Measurements from ENCODE around the gene NIP7. TPM values are rescaled to one million over a fixed set of nuclear protein-coding genes. Genes with fewer than 3 reads are reported as not detected.

NIP7 gene
- total RNA-seq, 2 donors from 2014 or later: 5.9 to 6.6 TPM

GRCh38 chr16:69386596-69386995, 47.0 kb downstream of the NIP7 start:
- Histone ChIP-seq H3K27ac (peak overlapping the region; percentile 78 to 88), H3K36me3 (peaks cover 21% of the 10 kb centered on the region), H3K4me1 (peaks cover 0 to 26% of the 10 kb centered on the region in 2 donors), H3K27me3 (no peaks in the 10 kb centered on the region), H3K4me3 (peak overlapping the region in 1 of 2 donors; percentile 69), H3K9me3 (no peaks in the 10 kb centered on the region)
- DNase-seq (ENCODE audit: low spot score): no peak
- TF ChIP-seq CTCF (IDR thresholded peaks at IDR 0.05): no peak

Other genes with a start within 250 kb of the NIP7 start
- under 1 TPM; 0.11 to 0.28 TPM for gene HAS3, start 234.1 kb upstream of the NIP7 start, total RNA-seq
- gene CHTF8, start 207.2 kb upstream of the NIP7 start, total RNA-seq: 10 to 100 TPM; 49.4 to 60.5 TPM
- 10 to 100 TPM; 11.4 to 29.6 TPM for gene UTP4, start 207.1 kb upstream of the NIP7 start, total RNA-seq
- gene SNTB2, start 152.6 kb upstream of the NIP7 start, total RNA-seq: 10 to 100 TPM; 12.3 to 35.1 TPM
- gene VPS4A, start 28.4 kb upstream of the NIP7 start, total RNA-seq: 10 to 100 TPM; 25.4 to 36.4 TPM
- gene PDF, start 9.2 kb upstream of the NIP7 start, total RNA-seq: 10 to 100 TPM; 11.8 to 12.8 TPM
- 10 to 100 TPM; 24.4 to 31.8 TPM for gene COG8, start 208 bp upstream of the NIP7 start, total RNA-seq
- not detected for gene TMED6, start 12.0 kb downstream of the NIP7 start, total RNA-seq
- 10 to 100 TPM; 17.1 to 19.2 TPM for gene TERF2, start 46.2 kb downstream of the NIP7 start, total RNA-seq
- 10 to 100 TPM; 29.4 to 31.9 TPM for gene CYB5B, start 84.8 kb downstream of the NIP7 start, total RNA-seq
- gene NFAT5, start 226.2 kb downstream of the NIP7 start, total RNA-seq: 10 to 100 TPM; 16.4 to 22.6 TPM